Activated T-helper 1 cell treated with anti-CD3 and anti-CD28 coated beads, Interleukin-12 subunit alpha, Interleukin-12 subunit beta, Interleukin-2, Interleukin-4 antibody, amounts not matched to agents 30 ng/mL and 10 ng/mL and 1 ng/mL, durations not matched to agents 14 hours and 24 hours and 36 hours (primary cell): ENCODE measurements around the gene GFAP. TPM values are rescaled to one million over a fixed set of nuclear protein-coding genes. Genes with fewer than 3 reads are reported as not detected.
A peak's percentile ranks its signal among the peaks of the same experiment; 100 is the strongest.

Experiments used
- DNase-seq: peaks from one replicate; pipeline ENCODE4 v3.0.0; 2021; ENCODE audit warnings: low spot score
- H3K27ac Mint-ChIP-seq: one replicate; pipeline ENCODE4 v1.8.0; 2021; ENCODE audit warnings: mild to moderate bottlenecking, mixed read lengths
- H3K27me3 Mint-ChIP-seq: one replicate; pipeline ENCODE4 v1.8.0; 2022; ENCODE audit warnings: mild to moderate bottlenecking, moderate library complexity, mixed read lengths; ENCODE audit not compliant: insufficient read depth
- H3K36me3 Mint-ChIP-seq: one replicate; pipeline ENCODE4 v1.8.0; 2021; ENCODE audit warnings: low read depth, mixed read lengths
- H3K4me1 Mint-ChIP-seq: one replicate; pipeline ENCODE4 v1.8.0; 2021; ENCODE audit warnings: low read depth, mixed read lengths
- H3K4me3 Mint-ChIP-seq: one replicate; pipeline ENCODE4 v1.8.0; 2021; ENCODE audit warnings: mild to moderate bottlenecking, moderate library complexity, mixed read lengths
- H3K9me3 Mint-ChIP-seq: one replicate; pipeline ENCODE4 v1.8.0; 2021; ENCODE audit warnings: mixed read lengths
- intact Hi-C: fragments of 100-400 bp; cut with micrococcal nuclease; formaldehyde crosslinking; loops from one replicate; pipeline ENCODE4 v1.15.1; 2024
- total RNA-seq: library from RNA; stranded (reverse); gene quantifications from 2 replicates; pipeline ENCODE4 v1.2.3, GENCODE V29; 2022

Gene GFAP
- total RNA-seq, 1 donor from 2014 or later, result not detected

DNA sequence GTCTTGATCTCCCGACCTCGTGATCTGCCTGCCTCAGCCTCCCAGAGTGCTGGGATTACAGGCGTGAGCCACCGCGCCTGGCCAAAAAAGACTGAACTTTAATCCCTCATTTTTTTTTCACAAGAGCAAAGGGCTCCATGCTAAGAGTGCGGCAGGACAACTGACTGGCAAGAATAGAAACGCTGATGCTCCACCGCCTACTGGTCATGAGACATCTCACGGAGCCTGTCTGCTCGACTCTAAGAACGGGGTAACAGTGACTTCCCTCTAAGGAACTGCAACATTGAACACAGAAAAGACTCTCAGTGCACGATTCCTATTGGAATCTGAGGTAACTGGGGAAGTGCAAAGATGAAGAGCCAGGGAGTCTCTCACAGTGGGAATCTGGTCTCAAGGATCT is 43.7 kb downstream of the GFAP start:
- Mint-ChIP-seq H3K27ac (no peak overlapping the region), H3K4me3 (no peak overlapping the region), H3K4me1 (no peaks in the 10 kb centered on the region), H3K9me3 (no peaks in the 10 kb centered on the region), H3K27me3 (no peaks in the 10 kb centered on the region), H3K36me3 (peaks cover 48% of the 10 kb centered on the region)
- no peak for DNase-seq
- intact Hi-C loops, result loop anchor here (5.0 kb wide), 1 partner anchor 764 kb away; no protein-coding TSS in a partner anchor

GRCh38 chr17:44867841-44868240 is 47.5 kb downstream of the GFAP start:
- peaks cover 55% of the 10 kb centered on the region for H3K36me3 Mint-ChIP-seq
- no peaks in the 10 kb centered on the region for H3K4me1 Mint-ChIP-seq
- H3K9me3 Mint-ChIP-seq, result no peaks in the 10 kb centered on the region
- intact Hi-C loops, result loop anchor here (10.0 kb wide), 1 partner anchor 333 kb away; no protein-coding TSS in a partner anchor
- H3K27ac Mint-ChIP-seq, result no peak overlapping the region
- no peaks in the 10 kb centered on the region for H3K27me3 Mint-ChIP-seq
- no peak overlapping the region for H3K4me3 Mint-ChIP-seq
- no peak for DNase-seq

DNA sequence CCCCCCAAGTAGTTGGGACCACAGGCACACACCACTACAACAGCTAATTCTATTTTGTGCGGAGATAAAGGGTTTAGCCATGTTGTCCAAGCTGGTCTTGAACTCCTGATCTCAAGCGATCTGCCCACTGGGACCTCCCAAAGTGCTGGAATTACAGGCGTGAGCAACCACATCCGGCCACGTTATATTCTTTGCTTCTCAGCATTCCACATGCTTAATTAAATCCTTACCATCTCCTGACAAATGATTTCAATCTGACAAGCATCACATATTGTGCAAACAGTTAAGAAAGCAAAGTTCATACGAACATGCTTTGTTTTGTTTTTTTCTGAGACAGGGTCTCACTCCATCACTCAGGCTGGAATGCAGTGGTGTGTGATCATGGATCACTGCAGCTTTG is 49.4 kb downstream of the GFAP start:
- DNase-seq, result no peak

GRCh38 chr17:44865231-44865660 is 50.1 kb downstream of the GFAP start:
- Mint-ChIP-seq H3K27me3 (no peaks in the 10 kb centered on the region), H3K9me3 (no peaks in the 10 kb centered on the region), H3K4me3 (no peak overlapping the region), H3K36me3 (peaks cover 50% of the 10 kb centered on the region), H3K27ac (no peak overlapping the region), H3K4me1 (no peaks in the 10 kb centered on the region)
- peak; percentile 45 for DNase-seq
- intact Hi-C loops, result loop anchor here (1.0 to 10.0 kb wide), 4 partner anchors 36 to 330 kb away; no protein-coding TSS in a partner anchor

More for the DNA sequence above, 49.4 kb downstream of the GFAP start:
- intact Hi-C loops, result loop anchor here (1.0 to 10.0 kb wide), 4 partner anchors 37 to 331 kb away; no protein-coding TSS in a partner anchor
- Mint-ChIP-seq H3K36me3 (peaks cover 49% of the 10 kb centered on the region), H3K9me3 (no peaks in the 10 kb centered on the region), H3K4me1 (no peaks in the 10 kb centered on the region), H3K4me3 (no peak overlapping the region), H3K27ac (no peak overlapping the region), H3K27me3 (no peaks in the 10 kb centered on the region)

GRCh38 chr17:44864831-44865230 is 50.5 kb downstream of the GFAP start:
- Mint-ChIP-seq H3K4me1 (no peaks in the 10 kb centered on the region), H3K36me3 (peaks cover 48% of the 10 kb centered on the region), H3K27ac (no peak overlapping the region), H3K27me3 (no peaks in the 10 kb centered on the region), H3K9me3 (no peaks in the 10 kb centered on the region), H3K4me3 (no peak overlapping the region)
- no peak for DNase-seq
- intact Hi-C loops, result loop anchor here (1.0 to 10.0 kb wide), 4 partner anchors 36 to 330 kb away; no protein-coding TSS in a partner anchor

DNA sequence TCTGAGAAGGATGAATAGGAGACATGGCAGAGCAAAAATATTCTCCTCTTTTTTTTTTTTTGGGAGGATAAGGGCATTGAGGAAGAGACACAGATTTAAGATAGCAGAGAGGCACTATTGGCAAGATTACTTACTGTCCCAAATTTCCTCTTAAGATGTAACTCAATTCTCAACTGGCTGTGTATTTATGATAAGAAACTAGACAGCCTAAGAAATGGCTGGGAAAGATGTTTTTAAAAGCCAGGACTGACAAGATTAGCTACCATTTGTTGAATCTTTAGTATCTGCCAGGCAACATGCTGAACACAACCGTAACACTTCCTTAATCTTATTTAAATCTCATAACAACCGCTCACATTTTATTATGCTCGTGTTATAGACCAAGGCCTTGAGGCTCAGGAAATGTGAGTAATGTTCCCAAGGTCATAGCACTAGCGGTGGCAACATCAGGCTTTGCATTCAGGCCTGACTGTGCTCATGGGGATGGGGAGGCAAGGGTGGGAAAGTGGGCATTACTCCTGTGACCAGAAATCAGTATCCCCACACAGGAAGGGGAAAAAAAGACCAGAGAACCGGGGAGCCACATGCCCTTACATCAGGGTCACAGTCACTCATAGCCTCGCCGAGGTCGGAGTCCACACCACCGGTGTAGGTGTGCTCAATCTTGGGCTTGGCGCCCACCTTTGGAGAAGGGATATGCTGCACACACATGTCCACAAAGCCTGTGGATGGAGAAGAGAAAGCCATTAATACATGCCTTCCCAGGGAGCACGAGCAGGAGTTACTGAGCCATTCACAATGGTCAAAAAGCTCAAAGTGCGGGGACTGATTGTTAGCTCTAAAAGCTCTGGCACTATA is 52.0 kb downstream of the GFAP start:
- intact Hi-C loops, result loop anchor here (10.0 kb wide), 1 partner anchor 328 kb away; no protein-coding TSS in a partner anchor
- Mint-ChIP-seq H3K4me1 (no peaks in the 10 kb centered on the region), H3K4me3 (no peak overlapping the region), H3K36me3 (peaks cover 49% of the 10 kb centered on the region), H3K9me3 (no peaks in the 10 kb centered on the region), H3K27me3 (no peaks in the 10 kb centered on the region), H3K27ac (no peak overlapping the region)
- DNase-seq, result no peak

DNA sequence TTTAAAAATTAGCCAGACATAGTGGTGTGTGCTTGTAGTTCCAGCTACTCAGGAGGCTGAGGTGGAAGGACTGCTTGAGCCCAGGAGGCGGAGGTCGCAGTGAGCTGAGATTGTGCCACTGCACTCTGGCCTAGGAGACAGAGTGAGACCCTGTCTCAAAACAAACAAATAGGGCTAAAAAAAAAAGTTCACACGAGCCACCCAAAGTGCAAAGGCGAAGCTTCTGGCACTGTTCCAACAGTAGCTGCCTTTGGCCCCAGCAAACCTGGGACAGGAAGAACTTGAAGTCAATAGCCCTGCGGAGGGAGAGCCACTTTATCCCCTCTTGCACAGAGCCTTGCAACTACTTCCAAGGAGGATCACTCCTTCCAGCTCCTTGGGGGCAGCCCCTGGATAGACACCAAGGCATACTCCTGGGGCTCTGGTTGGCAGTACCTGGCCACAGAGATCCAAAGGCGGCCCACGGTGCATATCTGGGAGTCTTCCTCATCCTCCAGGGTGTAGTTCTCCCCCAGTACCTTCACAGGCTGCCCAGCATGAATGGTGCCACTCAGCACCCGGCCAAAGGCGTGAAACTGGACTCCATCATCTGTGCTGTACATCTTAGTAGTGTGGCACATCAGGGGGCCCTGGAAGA is 52.9 kb downstream of the GFAP start:
- H3K9me3 Mint-ChIP-seq, result no peaks in the 10 kb centered on the region
- H3K27me3 Mint-ChIP-seq, result no peaks in the 10 kb centered on the region
- intact Hi-C loops, result loop anchor here (10.0 kb wide), 1 partner anchor 328 kb away; no protein-coding TSS in a partner anchor
- no peaks in the 10 kb centered on the region for H3K4me1 Mint-ChIP-seq
- peaks cover 44% of the 10 kb centered on the region for H3K36me3 Mint-ChIP-seq
- DNase-seq, result no peak
- H3K4me3 Mint-ChIP-seq, result no peak overlapping the region
- no peak overlapping the region for H3K27ac Mint-ChIP-seq

- peaks cover 44% of the 10 kb centered on the region for H3K36me3 Mint-ChIP-seq
- no peaks in the 10 kb centered on the region for H3K9me3 Mint-ChIP-seq
- no peaks in the 10 kb centered on the region for H3K4me1 Mint-ChIP-seq
- H3K27me3 Mint-ChIP-seq, result no peaks in the 10 kb centered on the region
- no peak for DNase-seq
- H3K27ac Mint-ChIP-seq, result no peak overlapping the region
- no peak overlapping the region for H3K4me3 Mint-ChIP-seq
- intact Hi-C loops, result loop anchor here (10.0 kb wide), 1 partner anchor 325 kb away; no protein-coding TSS in a partner anchor
Observed at GRCh38 chr17:44859701-44860100, 55.6 kb downstream of the GFAP start.

DNA sequence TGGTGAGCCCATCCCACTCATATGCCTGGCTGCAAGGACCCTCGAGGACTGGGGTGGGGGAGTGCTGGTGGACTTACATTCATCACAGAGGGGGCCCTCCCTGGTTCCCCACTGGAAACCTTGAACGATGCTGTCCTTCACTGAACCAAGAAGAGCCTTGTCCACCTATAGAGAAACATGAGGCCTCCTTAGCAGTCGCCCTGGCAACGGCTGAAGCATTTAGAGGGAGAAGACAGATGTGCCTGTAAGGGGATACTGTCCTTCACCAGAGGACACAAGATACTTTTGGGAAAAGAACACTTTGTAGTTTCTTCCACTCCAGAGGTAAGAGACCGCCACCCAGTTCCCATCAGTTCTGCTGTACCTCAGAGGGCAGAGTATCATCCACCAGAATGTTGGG is 61.1 kb downstream of the GFAP start:
- DNase-seq, result no peak
- Mint-ChIP-seq H3K36me3 (peaks cover 44% of the 10 kb centered on the region), H3K9me3 (no peaks in the 10 kb centered on the region), H3K4me3 (no peak overlapping the region), H3K27ac (no peak overlapping the region), H3K27me3 (no peaks in the 10 kb centered on the region), H3K4me1 (no peaks in the 10 kb centered on the region)
- intact Hi-C loops, result no loop called here

Other genes with a start within 250 kb of the GFAP start
- 42.6 and 44.6 TPM in 2 replicates for gene CCDC43, start 225.7 kb downstream of the GFAP start, total RNA-seq
- gene DBF4B, start 206.8 kb downstream of the GFAP start, total RNA-seq, result 22.5 and 22.8 TPM in 2 replicates
- 0.32 and 0.52 TPM in 2 replicates for gene ADAM11, start 156.5 kb downstream of the GFAP start, total RNA-seq
- gene GJC1, start 85.2 kb downstream of the GFAP start, total RNA-seq, result 4.7 and 5.7 TPM in 2 replicates
- not detected in 2 replicates for gene HIGD1B, start 67.6 kb downstream of the GFAP start, total RNA-seq
- gene EFTUD2, start 16.1 kb downstream of the GFAP start, total RNA-seq, result 206 and 219 TPM in 2 replicates
- 41.4 and 42.8 TPM in 2 replicates for gene KIF18B, start 32.3 kb upstream of the GFAP start, total RNA-seq
- gene C1QL1, start 52.8 kb upstream of the GFAP start, total RNA-seq, result 0.39 and 0.54 TPM in 2 replicates
- gene DCAKD, start 136.1 kb upstream of the GFAP start, total RNA-seq, result 24.0 and 24.9 TPM in 2 replicates
- 168 and 173 TPM in 2 replicates for gene NMT1, start 145.8 kb upstream of the GFAP start, total RNA-seq
- gene PLCD3, start 217.0 kb upstream of the GFAP start, total RNA-seq, result 2.4 and 4.3 TPM in 2 replicates
- 11.3 and 12.5 TPM in 2 replicates for gene ACBD4, start 220.2 kb upstream of the GFAP start, total RNA-seq
- gene HEXIM1, start 233.0 kb upstream of the GFAP start, total RNA-seq, result 65.9 and 67.9 TPM in 2 replicates
- gene HEXIM2, start 246.4 kb upstream of the GFAP start, total RNA-seq, result 6.7 and 7.1 TPM in 2 replicates